HG02571 (cell line): ENCODE results near the gene TWIST2.

Source experiments
- ATAC-seq: cut with Tn5 transposase; IDR thresholded peaks from one replicate; pipeline ENCODE4 v1.9.1; 2021; ENCODE audit warnings: mild to moderate bottlenecking, moderate library complexity; ENCODE audit not compliant: unreplicated experiment

Gene TWIST2

GRCh38 chr2:238872026-238872425 lies 24.1 kb downstream of the TWIST2 start:
- no peak for ATAC-seq

- no peak for ATAC-seq
Measured at GRCh38 chr2:238872628-238873380, 24.9 kb downstream of the TWIST2 start.

- ATAC-seq, result no peak
Measured at GRCh38 chr2:238873381-238873801, 25.5 kb downstream of the TWIST2 start.

- ATAC-seq, result no peak
Measured at GRCh38 chr2:238873841-238874240, 26.0 kb downstream of the TWIST2 start.

- ATAC-seq, result no peak
Measured at GRCh38 chr2:238874330-238875050, 26.6 kb downstream of the TWIST2 start.

GRCh38 chr2:238875101-238875470 lies 27.2 kb downstream of the TWIST2 start:
- no peak for ATAC-seq

GRCh38 chr2:238875471-238876231 lies 27.8 kb downstream of the TWIST2 start:
- no peak for ATAC-seq

GRCh38 chr2:238876232-238876630 lies 28.3 kb downstream of the TWIST2 start:
- ATAC-seq, result no peak

- ATAC-seq, result no peak
Measured at GRCh38 chr2:238878051-238878735, 30.3 kb downstream of the TWIST2 start.

GRCh38 chr2:238879043-238879442 lies 31.2 kb downstream of the TWIST2 start:
- no peak for ATAC-seq

- no peak for ATAC-seq
Measured at GRCh38 chr2:238879621-238880377, 31.9 kb downstream of the TWIST2 start.

GRCh38 chr2:238881353-238882081 lies 33.6 kb downstream of the TWIST2 start:
- ATAC-seq, result no peak

- no peak for ATAC-seq
Measured at GRCh38 chr2:238882082-238882755, 34.3 kb downstream of the TWIST2 start.

GRCh38 chr2:238883421-238883901 lies 35.6 kb downstream of the TWIST2 start:
- no peak for ATAC-seq

GRCh38 chr2:238884122-238884811 lies 36.4 kb downstream of the TWIST2 start:
- no peak for ATAC-seq

GRCh38 chr2:238884812-238885408 lies 37.0 kb downstream of the TWIST2 start:
- ATAC-seq, result no peak

GRCh38 chr2:238886453-238887094 lies 38.7 kb downstream of the TWIST2 start:
- ATAC-seq, result no peak
